ENCODE measurements around the gene WBP2. TPM values are rescaled to one million over a fixed set of nuclear protein-coding genes. Genes with fewer than 3 reads are reported as not detected.

Gene WBP2
- total and polyA plus RNA-seq, 2 of the 13 experiments (the other 11 are each of a cell fraction or from before 2014, with no cell fraction given): 29.2 to 29.5 TPM

- TF ChIP-seq ZNF362 (CRISPR knock-in tag; IDR thresholded peaks at IDR 0.05; ENCODE audit: borderline replicate concordance): no peak; the same call in 1 of the 2 replicates
- TF ChIP-seq FOXP1 (IDR thresholded peaks at IDR 0.05): no peak
- peak; percentile 59; the same call in 1 of the 2 replicates for TF ChIP-seq FOXP1 (CRISPR knock-in tag; IDR thresholded peaks at IDR 0.05)
- peak; percentile 97 for TF ChIP-seq ZNF543 (CRISPR knock-in tag; IDR thresholded peaks at IDR 0.05)
- peak; percentile 47; the same call in 1 of the 2 replicates for TF ChIP-seq ZNF780A (CRISPR knock-in tag; IDR thresholded peaks at IDR 0.05)
- TF ChIP-seq ZSCAN12 (CRISPR knock-in tag; IDR thresholded peaks at IDR 0.05): 0 out of 2 replicates have a peak, but pooled peaks have one; percentile 16
- TF ChIP-seq SRY (CRISPR knock-in tag; IDR thresholded peaks at IDR 0.05): no peak; the same call in none of the 2 replicates
- TF ChIP-seq ZNF691 (CRISPR knock-in tag; IDR thresholded peaks at IDR 0.05; ENCODE audit: borderline replicate concordance, low read depth): peak; percentile 91; the same call in 1 of the 2 replicates
- TF ChIP-seq SKIL (CRISPR knock-in tag; IDR thresholded peaks at IDR 0.05; ENCODE audit: borderline replicate concordance): peak; percentile 92; the same call in 1 of the 2 replicates
- TF ChIP-seq POGZ (CRISPR knock-in tag; IDR thresholded peaks at IDR 0.05): peak; percentile 53
- TF ChIP-seq ZNF75D (CRISPR knock-in tag; IDR thresholded peaks at IDR 0.05; ENCODE audit: borderline replicate concordance): no peak; the same call in 1 of the 2 replicates
- TF ChIP-seq ZNF614 (CRISPR knock-in tag; IDR thresholded peaks at IDR 0.05; ENCODE audit: borderline replicate concordance): peak; percentile 92; the same call in 1 of the 2 replicates
- TF ChIP-seq NAIF1 (CRISPR knock-in tag; IDR thresholded peaks at IDR 0.05; ENCODE audit: borderline replicate concordance): no peak
- peak; percentile 80; the same call in 1 of the 2 replicates for TF ChIP-seq THYN1 (CRISPR knock-in tag; IDR thresholded peaks at IDR 0.05; ENCODE audit: borderline replicate concordance, low read depth)
- TF ChIP-seq PCBP2 (optimal IDR thresholded peaks at IDR 0.05; ENCODE audit: low read depth, low read length, poor library complexity, severe bottlenecking): no peak
- peak; percentile 83 for TF ChIP-seq ZNF280D (CRISPR knock-in tag; IDR thresholded peaks at IDR 0.05)
- peak; percentile 77 for TF ChIP-seq ZSCAN31 (CRISPR knock-in tag; IDR thresholded peaks at IDR 0.05; ENCODE audit: low read depth)
- peak; percentile 90 for TF ChIP-seq PTBP1 (IDR thresholded peaks at IDR 0.05; ENCODE audit: low read depth, low read length, poor library complexity, severe bottlenecking)
Observed at GRCh38 chr17:75876190-75876937, 21.2 kb upstream of the WBP2 start (continued).

All from HepG2 (cell line).